ENCODE results near the gene PLCB4. TPM values are rescaled to one million over a fixed set of nuclear protein-coding genes. Genes with fewer than 3 reads are reported as not detected.

Gene PLCB4
- total RNA-seq: 1.9 and 2.1 TPM in 2 replicates

DNA sequence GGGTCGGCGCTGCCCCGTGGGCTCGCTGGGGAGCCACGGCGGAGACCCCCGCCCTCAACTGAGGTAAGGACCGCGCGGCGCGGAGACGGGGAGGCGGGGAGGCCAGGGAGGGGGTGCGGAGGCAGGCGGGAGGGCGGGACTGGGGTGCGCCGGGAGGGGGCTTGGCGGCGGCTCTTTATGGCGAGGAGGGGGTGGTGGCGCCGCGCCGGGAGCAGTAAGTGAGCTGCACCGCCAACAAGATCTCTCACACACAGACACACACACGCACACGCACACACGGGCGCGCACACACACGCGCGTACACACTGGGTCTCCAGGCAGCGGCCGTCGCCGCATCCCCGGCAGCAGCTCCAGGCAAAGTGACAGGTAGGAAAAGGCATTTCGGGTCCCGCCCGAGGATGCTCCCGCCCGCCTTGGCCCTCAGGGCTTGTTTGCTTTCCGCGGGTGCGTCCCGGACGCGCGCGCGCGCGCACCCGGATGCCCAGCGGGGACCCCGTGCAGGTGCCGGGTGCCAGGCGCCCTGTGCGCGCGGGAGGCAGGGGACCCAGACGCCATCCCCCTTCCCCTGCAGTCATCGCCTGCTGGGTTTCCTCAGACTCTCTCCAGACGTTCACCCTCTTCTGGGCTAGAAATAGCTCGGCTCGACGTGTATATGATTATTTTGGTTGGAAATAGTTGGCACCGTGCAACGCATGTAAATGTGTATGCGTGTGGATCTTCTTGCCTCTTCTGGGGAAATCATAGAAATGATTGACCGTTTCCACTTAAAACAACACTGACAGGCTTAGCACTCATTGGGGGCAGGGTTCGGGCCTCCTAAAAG is at the start of gene PLCB4:
Gene PLCB4 (plus strand): TSS at position 247 of the 823 bp plus-strand sequence. CDS start 238,728 bp downstream, outside the sequence.

DNA sequence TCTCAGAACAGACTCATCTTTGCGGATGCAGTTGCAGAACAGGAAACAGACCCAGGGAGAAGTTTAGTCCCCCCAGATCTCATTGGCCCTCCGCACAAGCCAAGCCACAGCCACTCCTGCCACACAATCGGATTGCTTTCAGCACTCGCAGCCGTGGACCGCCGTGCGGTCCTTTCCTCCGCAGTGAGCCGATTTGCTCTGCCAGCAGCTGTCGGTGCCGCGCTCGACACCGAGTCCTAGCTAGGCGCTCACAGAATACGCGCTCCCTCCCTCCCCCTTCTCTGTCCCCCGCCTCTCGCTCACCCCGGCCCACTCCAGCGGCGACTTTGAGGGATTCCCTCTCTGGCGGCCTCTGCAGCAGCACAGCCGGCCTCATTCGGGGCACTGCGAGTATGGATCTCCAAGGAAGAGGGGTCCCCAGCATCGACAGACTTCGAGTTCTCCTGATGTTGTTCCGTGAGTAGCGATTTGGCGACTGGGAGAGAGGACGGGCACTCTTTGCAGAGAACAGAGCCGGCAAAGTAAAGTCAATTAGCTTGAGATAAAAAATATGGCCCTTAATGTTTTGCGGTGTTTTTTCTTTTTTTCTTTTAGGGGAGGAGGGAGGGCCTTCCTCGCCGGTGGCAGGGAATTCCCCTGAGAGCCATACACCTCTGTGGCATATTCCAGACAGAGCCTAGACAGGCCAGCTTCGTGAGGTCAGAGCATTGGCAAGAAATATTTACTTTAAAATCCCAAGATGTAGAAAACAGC is 445.8 kb downstream of the PLCB4 start, which contains the start of gene LAMP5:
Gene LAMP5 (plus strand): TSS at position 130 of the 753 bp plus-strand sequence. CDS start 263 bp downstream, at position 393.

